Stimulated activated CD8-positive, alpha-beta memory T cell treated with anti-CD3 and anti-CD28 coated beads, Interleukin-15, amount 100 ng/mL, for 1 hour (primary cell): Measurements from ENCODE around the gene CCDC192.

Experiments used
- DNase-seq: peaks from one replicate; pipeline ENCODE4 v3.0.0-alpha.2; 2020; ENCODE audit warnings: low read depth

CCDC192 gene

GRCh38 chr5:127810707-127811490 lies 107.7 kb downstream of the CCDC192 start:
- no peak for DNase-seq

- no peak for DNase-seq
Observed at GRCh38 chr5:127812570-127812969, 109.4 kb downstream of the CCDC192 start.

GRCh38 chr5:127813633-127814587 lies 110.7 kb downstream of the CCDC192 start:
- DNase-seq = no peak

- no peak for DNase-seq
Observed at GRCh38 chr5:127814588-127814973, 111.4 kb downstream of the CCDC192 start.

- DNase-seq = no peak
Observed at GRCh38 chr5:127820910-127821553, 117.8 kb downstream of the CCDC192 start.

GRCh38 chr5:127821896-127822295 lies 118.7 kb downstream of the CCDC192 start:
- DNase-seq = no peak

- DNase-seq = no peak
Observed at GRCh38 chr5:127824126-127824525, 120.9 kb downstream of the CCDC192 start.

GRCh38 chr5:127826011-127826410 lies 122.8 kb downstream of the CCDC192 start:
- DNase-seq = no peak

- DNase-seq = no peak
Observed at GRCh38 chr5:127827451-127827850, 124.3 kb downstream of the CCDC192 start.

GRCh38 chr5:127830157-127830556 lies 127.0 kb downstream of the CCDC192 start:
- DNase-seq = no peak

GRCh38 chr5:127830829-127831598 lies 127.8 kb downstream of the CCDC192 start:
- no peak for DNase-seq

GRCh38 chr5:127832067-127832466 lies 128.9 kb downstream of the CCDC192 start:
- DNase-seq = no peak

GRCh38 chr5:127834094-127834531 lies 130.9 kb downstream of the CCDC192 start:
- no peak for DNase-seq

GRCh38 chr5:127834554-127834953 lies 131.4 kb downstream of the CCDC192 start:
- DNase-seq = no peak

- DNase-seq = no peak
Observed at GRCh38 chr5:127838661-127839060, 135.5 kb downstream of the CCDC192 start.

- no peak for DNase-seq
Observed at GRCh38 chr5:127839072-127839471, 135.9 kb downstream of the CCDC192 start.

GRCh38 chr5:127839496-127840197 lies 136.5 kb downstream of the CCDC192 start:
- no peak for DNase-seq

- DNase-seq = no peak
Observed at GRCh38 chr5:127840198-127840524, 137.0 kb downstream of the CCDC192 start.

GRCh38 chr5:127840809-127841208 lies 137.6 kb downstream of the CCDC192 start:
- no peak for DNase-seq

- no peak for DNase-seq
Observed at GRCh38 chr5:127844581-127845021, 141.4 kb downstream of the CCDC192 start.

GRCh38 chr5:127846884-127847283 lies 143.7 kb downstream of the CCDC192 start:
- no peak for DNase-seq
